H1 (cell line): Measurements from ENCODE around the gene MPHOSPH8. TPM values are rescaled to one million over a fixed set of nuclear protein-coding genes. Genes with fewer than 3 reads are reported as not detected.

Experiments
- CTCF ChIA-PET: fragments of 300-600 bp; sonication (Branson Sonifier 250); formaldehyde crosslinking; loops from one replicate; lab custom pipeline; 2021; ENCODE audit not compliant: partially characterized antibody; lab: Charles Lee
- POLR2A ChIA-PET: fragments of 300-600 bp; sonication (Branson Sonifier 250); formaldehyde crosslinking; loops from one replicate; lab custom pipeline; 2021; ENCODE audit warnings: inconsistent platforms; ENCODE audit not compliant: partially characterized antibody; lab: Charles Lee
- DNase-seq, 2 experiments: peaks; one replicate each; pipeline versions ENCODE4 v3.0.0 to v3.0.0-alpha.2; 2010 to 2022; ENCODE audit warnings: low spot score in 2 of 2, low read depth in 1 of 2, mixed read lengths in 1 of 2
- FAIRE-seq: peaks from 2 replicates; lab custom pipeline; 2011; peaks lifted over from hg19 to GRCh38; lab: Jason Lieb, UNC
- H2AFZ ChIP-seq: 2 replicates; pipeline ENCODE4 v1.8.1; 2012; ENCODE audit warnings: low read length, inconsistent platforms
- H2AK5ac ChIP-seq: 2 replicates; pipeline ENCODE4 v1.6.1; 2013; ENCODE audit warnings: low read depth, low read length
- H2BK120ac ChIP-seq: replicated peaks from 2 replicates; pipeline ENCODE3; 2013; ENCODE audit warnings: low read depth, low read length, inconsistent platforms
- H2BK12ac ChIP-seq: 2 replicates; pipeline ENCODE4 v1.6.1; 2013; ENCODE audit warnings: low read depth, low read length
- H2BK15ac ChIP-seq: 2 replicates; pipeline ENCODE4 v1.6.1; 2013; ENCODE audit warnings: low read length
- H2BK20ac ChIP-seq: 2 replicates; pipeline ENCODE4 v1.6.1; 2013; ENCODE audit warnings: low read length
- H2BK5ac ChIP-seq: 2 replicates; pipeline ENCODE4 v1.6.1; 2013; ENCODE audit warnings: low read depth, low read length
- H3K14ac ChIP-seq: 2 replicates; pipeline ENCODE4 v1.6.1; 2013; ENCODE audit warnings: inconsistent platforms; ENCODE audit not compliant: insufficient read length
- H3K18ac ChIP-seq: 2 replicates; pipeline ENCODE4 v1.6.1; 2013; ENCODE audit warnings: low read length; ENCODE audit errors: extremely low read depth
- H3K23ac ChIP-seq: 2 replicates; pipeline ENCODE4 v1.6.1; 2013; ENCODE audit warnings: inconsistent platforms; ENCODE audit not compliant: insufficient read length
- H3K23me2 ChIP-seq: 2 replicates; pipeline ENCODE4 v1.6.1; 2013; ENCODE audit warnings: low read depth, low read length
- H3K27ac ChIP-seq: 2 replicates; pipeline ENCODE4 v1.6.1; 2011; ENCODE audit warnings: low read depth, low read length, inconsistent platforms
- H3K27me3 ChIP-seq, 4 experiments: replicated peaks in 1 of 4; 1 replicate in 1 of 4; 2 replicates in 3 of 4; pipeline versions ENCODE4 v1.6.1 to v1.8.1; 2011 to 2013; ENCODE audit warnings: low read length in 3 of 4, mild to moderate bottlenecking in 3 of 4, inconsistent platforms in 2 of 4, mixed read lengths in 2 of 4, moderate library complexity in 1 of 4; ENCODE audit not compliant: control insufficient read depth in 3 of 4, insufficient read depth in 3 of 4; ENCODE audit errors: extremely low read depth in 1 of 4
- H3K36me3 ChIP-seq, 4 experiments: 2 replicates each; pipeline versions ENCODE4 v1.6.1 to v1.8.1; 2011 to 2013; ENCODE audit warnings: mild to moderate bottlenecking in 4 of 4, low read length in 3 of 4, moderate library complexity in 2 of 4, control low read depth in 1 of 4, inconsistent platforms in 1 of 4; ENCODE audit not compliant: insufficient read depth in 4 of 4, control insufficient read depth in 2 of 4
- H3K4ac ChIP-seq: replicated peaks from 2 replicates; pipeline ENCODE3; 2013; ENCODE audit warnings: low read length, low read depth, mixed read lengths, inconsistent platforms; ENCODE audit not compliant: insufficient read length
- H3K4me1 ChIP-seq, 4 experiments: replicated peaks in 1 of 4; 1 replicate in 1 of 4; 2 replicates in 3 of 4; pipeline versions ENCODE4 v1.6.1 to v1.8.1; 2011 to 2013; ENCODE audit warnings: low read length in 3 of 4, inconsistent platforms in 2 of 4, mixed read lengths in 1 of 4; ENCODE audit not compliant: insufficient read depth in 4 of 4, control insufficient read depth in 3 of 4
- H3K4me2 ChIP-seq, 2 experiments: 2 replicates each; pipeline versions ENCODE4 v1.6.1 to v1.8.1; 2011 to 2013; ENCODE audit warnings: low read depth in 2 of 2, low read length in 2 of 2, control low read depth in 1 of 2, inconsistent platforms in 1 of 2, mild to moderate bottlenecking in 1 of 2; ENCODE audit not compliant: insufficient read depth in 1 of 2
- H3K4me3 ChIP-seq, 4 experiments: fragments of 200-600, 300-600 bp in 1 of 4; sonication (generic), shearing (Covaris generic), sonication (Bioruptor Twin) in 1 of 4; 2 replicates each; pipeline versions ENCODE4 v1.5.1 to v1.8.1; 2011 to 2016; ENCODE audit warnings: low read length in 4 of 4, low read depth in 3 of 4, control low read depth in 2 of 4, inconsistent platforms in 2 of 4, mild to moderate bottlenecking in 2 of 4, mixed read lengths in 1 of 4, moderate library complexity in 1 of 4; ENCODE audit not compliant: insufficient read depth in 2 of 4; ENCODE audit errors: extremely low read depth in 1 of 4
- H3K56ac ChIP-seq: replicated peaks from 2 replicates; pipeline ENCODE3; 2013; ENCODE audit warnings: low read depth, mild to moderate bottlenecking, mixed read lengths, low read length, inconsistent platforms; ENCODE audit not compliant: insufficient read length
- H3K79me1 ChIP-seq: 2 replicates; pipeline ENCODE4 v1.6.1; 2013; ENCODE audit warnings: low read depth, low read length, control low read depth
- H3K79me2 ChIP-seq, 2 experiments: 2 replicates each; pipeline versions ENCODE4 v1.6.1 to v1.8.1; 2012 to 2013; ENCODE audit warnings: low read length in 2 of 2, mild to moderate bottlenecking in 2 of 2, inconsistent platforms in 1 of 2; ENCODE audit not compliant: insufficient read depth in 2 of 2, control insufficient read depth in 1 of 2
- H3K9ac ChIP-seq, 4 experiments: replicated peaks in 1 of 4; 1 replicate in 1 of 4; 2 replicates in 3 of 4; pipeline versions ENCODE4 v1.6.1 to v1.8.1; 2011 to 2013; ENCODE audit warnings: low read depth in 3 of 4, low read length in 3 of 4, control low read depth in 2 of 4, mild to moderate bottlenecking in 2 of 4, moderate library complexity in 2 of 4, inconsistent platforms in 1 of 4; ENCODE audit errors: extremely low read depth in 1 of 4
- H3K9me3 ChIP-seq, 2 experiments: 2 replicates each; pipeline versions ENCODE4 v1.6.1 to v1.8.1; 2012 to 2013; ENCODE audit warnings: mild to moderate bottlenecking in 2 of 2, moderate library complexity in 2 of 2, control low read depth in 1 of 2, inconsistent platforms in 1 of 2, low read depth in 1 of 2, low read length in 1 of 2, mixed read lengths in 1 of 2; ENCODE audit not compliant: insufficient read depth in 2 of 2
- H4K20me1 ChIP-seq, 2 experiments: replicated peaks in 1 of 2; 2 replicates each; pipeline versions ENCODE3 to v1.8.1; 2011 to 2013; ENCODE audit warnings: inconsistent platforms in 2 of 2, low read length in 2 of 2, mild to moderate bottlenecking in 1 of 2; ENCODE audit not compliant: insufficient read depth in 2 of 2, control insufficient read depth in 1 of 2
- H4K5ac ChIP-seq: 2 replicates; pipeline ENCODE4 v1.6.1; 2013; ENCODE audit warnings: low read length, low read depth, mixed read lengths, inconsistent platforms; ENCODE audit not compliant: insufficient read length
- H4K8ac ChIP-seq: 2 replicates; pipeline ENCODE4 v1.8.0; 2013; ENCODE audit warnings: mild to moderate bottlenecking, moderate library complexity, low read length, inconsistent platforms; ENCODE audit not compliant: insufficient read depth; ENCODE audit errors: extremely low read depth
- H4K91ac ChIP-seq: replicated peaks from 2 replicates; pipeline ENCODE3; 2013; ENCODE audit warnings: low read length, mixed read lengths, inconsistent platforms; ENCODE audit not compliant: insufficient read length
- WGBS, 2 experiments: shearing (Covaris generic) in 1 of 2; methylation state at CpG; one replicate each; pipeline versions ENCODE4 v1.1.6 to v1.1.7; 2013 to 2015; ENCODE audit warnings: low lambda C conversion rate in 2 of 2, mixed read lengths in 2 of 2, inconsistent platforms in 1 of 2, low coverage in 1 of 2, missing lambda C conversion rate in 1 of 2; ENCODE audit not compliant: insufficient replicate concordance in 2 of 2, insufficient coverage in 1 of 2, insufficient read length in 1 of 2; ENCODE audit errors: extremely low coverage in 1 of 2, missing lambda C conversion rate in 1 of 2; 5-methylcytosine and 5-hydroxymethylcytosine counted together
- polyA plus RNA-seq, 7 experiments: library from polyadenylated mRNA; depleted of rRNA in 3 of 7; stranded (reverse) in 5 of 7; unstranded in 2 of 7; fragments of >200 nt in 5 of 7; fragments of 200-250 nt in 2 of 7; gene quantifications; 1 replicate in 5 of 7; 2 replicates in 1 of 7; 4 replicates in 1 of 7; pipeline versions ENCODE4 v1.2.1 to v1.2.3, GENCODE V29; 2011 to 2013; ENCODE audit warnings: missing spikeins in 2 of 7, mixed read lengths in 2 of 7
- total RNA-seq: library from RNA; stranded (reverse); fragmentation: NEBNext Ultra II Directional; extraction: Animal tissue kit (Norgen Biotek cat#: 25700); gene quantifications from 2 replicates; pipeline ENCODE4 v1.2.1, GENCODE V29; 2021

Gene MPHOSPH8
- total and polyA plus RNA-seq, 2 of the 8 experiments (the other 6 are each of a cell fraction or from before 2014, with no cell fraction given): 8.3 to 20.5 TPM

- CTCF ChIA-PET: no interaction called here
- Histone ChIP-seq H3K27ac (no peak overlapping the region), H3K79me1 (no peaks in the 10 kb centered on the region; the same call in 1 of the 2 replicates), H3K36me3 (no peaks in the 10 kb centered on the region; a peak in 3 of 8 replicates), H4K20me1 (peaks cover 0 to 3% of the 10 kb centered on the region in 2 experiments), H3K14ac (no peak overlapping the region), H3K9ac (peak overlapping the region in 3 of 4 experiments; percentile 54 to 63 (median 58); a peak in 6 of 7 replicates), H2AK5ac (no peak overlapping the region), H2AFZ (peak overlapping the region; percentile 84; the same call in 1 of the 2 replicates), H3K4ac (no peak overlapping the region), H2BK15ac (no peak overlapping the region), H3K79me2 (peaks cover 0 to 44% of the 10 kb centered on the region in 2 experiments; a peak in 2 of 4 replicates), H3K18ac (no peak overlapping the region), H3K27me3 (no peaks in the 10 kb centered on the region), H2BK120ac (no peak overlapping the region), H4K8ac (no peak overlapping the region), H3K4me2 (peak overlapping the region; percentile 88 to 96), H4K91ac (no peak overlapping the region), H3K4me3 (peak overlapping the region; percentile 80 to 93 (median 84)), H3K23me2 (peaks cover 10% of the 10 kb centered on the region), H3K4me1 (peaks cover 0 to 2% (median 0%) of the 10 kb centered on the region in 4 experiments; a peak in 3 of 7 replicates), H3K23ac (no peak overlapping the region), H2BK20ac (no peak overlapping the region), H4K5ac (no peak overlapping the region), H3K56ac (no peak overlapping the region), H2BK5ac (no peak overlapping the region), H3K9me3 (0 out of 4 replicates have a peak, but pooled peaks cover 0 to 4% of the 10 kb centered on the region in 2 experiments), H2BK12ac (0 out of 2 replicates have a peak overlapping the region, but pooled peaks have one; percentile 4)
- 8% methylated on average over 12 of the region's 12 CpGs; no CpG with 5 or more reads in 1 of the 2 experiments for WGBS, 2 experiments
- DNase-seq (no peak), FAIRE-seq (no peak)
- POLR2A ChIA-PET: interaction anchor here (1.1 to 2.4 kb wide), 3 partner anchors 19 to 141 kb away, joined by 3 to 8 read pairs (median 3); no protein-coding TSS in a partner anchor
Observed at GRCh38 chr13:19634256-19634740, 839 bp downstream of the MPHOSPH8 start.
